ENCODE data around the gene WWP2.
A peak's percentile ranks its signal among the peaks of the same experiment; 100 is the strongest.
"Not testable (repeated sequence)": the region's sequence is repeated elsewhere in the genome, so short reads cannot be mapped to it uniquely, and the experiment has no call there.

Gene WWP2

GRCh38 chr16:69796285-69797118 is 34.4 kb downstream of the WWP2 start:
- peak in 1 of 3 experiments; percentile 3 for DNase-seq (ENCODE audit: low read depth in 3 of 3)

DNA sequence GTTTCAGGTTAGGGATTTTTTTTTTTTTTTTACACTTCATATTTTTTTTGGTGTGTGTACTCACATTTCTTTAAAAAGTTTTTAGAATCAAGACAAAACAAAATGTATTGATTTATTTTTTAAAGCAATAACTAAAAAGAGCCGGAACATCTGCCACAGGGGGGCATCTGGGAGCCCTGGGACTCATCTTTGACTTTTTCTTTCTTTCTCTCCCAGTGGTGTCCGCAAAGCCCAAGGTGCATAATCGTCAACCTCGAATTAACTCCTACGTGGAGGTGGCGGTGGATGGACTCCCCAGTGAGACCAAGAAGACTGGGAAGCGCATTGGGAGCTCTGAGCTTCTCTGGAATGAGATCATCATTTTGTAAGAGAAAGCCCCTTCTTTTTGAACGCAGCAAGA is 36.3 kb downstream of the WWP2 start:
- DNase-seq (ENCODE audit: low read depth in 3 of 3) = no peak

- DNase-seq (ENCODE audit: low read depth in 3 of 3) = no peak
Observed at GRCh38 chr16:69799611-69800031, 37.5 kb downstream of the WWP2 start.

GRCh38 chr16:69804297-69804696 is 42.2 kb downstream of the WWP2 start:
- DNase-seq (ENCODE audit: low read depth in 3 of 3) = no peak

GRCh38 chr16:69806776-69807175 is 44.6 kb downstream of the WWP2 start:
- DNase-seq (ENCODE audit: low read depth in 3 of 3) = not testable (repeated sequence)

GRCh38 chr16:69812688-69813014 is 50.5 kb downstream of the WWP2 start:
- DNase-seq (ENCODE audit: low read depth in 3 of 3) = no peak

DNA sequence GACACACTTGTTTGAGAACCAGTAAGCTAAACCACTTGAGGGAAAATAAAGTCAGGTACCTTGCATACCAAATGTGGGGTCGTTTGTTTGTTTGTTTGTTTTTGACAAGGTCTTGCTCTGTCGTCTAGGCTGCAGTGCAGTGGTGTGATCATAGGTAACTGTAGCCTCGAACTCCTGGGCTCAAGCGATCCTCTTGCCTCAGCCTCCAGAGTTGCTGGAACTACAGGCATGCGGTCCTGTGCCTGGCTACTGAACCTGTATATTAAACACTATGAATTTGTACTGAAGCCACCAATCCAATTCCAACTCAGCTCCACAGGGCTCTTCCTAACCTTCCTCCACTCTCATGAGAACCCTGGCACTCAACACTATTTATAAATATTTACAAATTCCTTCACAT is 51.9 kb downstream of the WWP2 start:
- no peak for DNase-seq (ENCODE audit: low read depth in 3 of 3)

- DNase-seq (ENCODE audit: low read depth in 3 of 3) = no peak
Observed at GRCh38 chr16:69814561-69814960, 52.4 kb downstream of the WWP2 start.

- DNase-seq (ENCODE audit: low read depth in 3 of 3) = not testable (repeated sequence)
Observed at GRCh38 chr16:69815216-69815883, 53.2 kb downstream of the WWP2 start.

DNA sequence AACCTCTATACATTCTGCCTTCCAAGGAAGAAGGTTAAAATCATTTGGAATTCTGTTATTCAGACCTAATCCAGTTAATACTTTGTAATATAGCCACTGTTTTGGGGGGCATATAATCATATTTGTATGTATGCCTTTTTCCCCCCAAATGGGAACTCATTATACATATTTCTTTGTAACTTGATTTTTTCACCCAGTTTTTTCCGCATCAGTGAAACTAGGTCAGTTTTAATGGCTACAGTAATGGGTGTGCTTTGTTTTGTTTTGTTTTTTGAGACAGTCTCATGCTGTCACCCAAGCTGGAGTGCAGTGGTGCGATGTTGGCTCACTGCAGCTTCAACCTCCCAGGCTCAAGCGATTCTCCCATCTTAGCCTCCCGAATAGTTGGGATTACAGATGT is 54.9 kb downstream of the WWP2 start:
- DNase-seq (ENCODE audit: low read depth in 3 of 3) = no peak

GRCh38 chr16:69818891-69819545 is 56.9 kb downstream of the WWP2 start:
- DNase-seq (ENCODE audit: low read depth in 3 of 3) = no peak

- DNase-seq (ENCODE audit: low read depth in 3 of 3) = no peak
Observed at GRCh38 chr16:69820926-69821541, 58.9 kb downstream of the WWP2 start.

- no peak for DNase-seq (ENCODE audit: low read depth in 3 of 3)
Observed at GRCh38 chr16:69821844-69822173, 59.7 kb downstream of the WWP2 start.

DNA sequence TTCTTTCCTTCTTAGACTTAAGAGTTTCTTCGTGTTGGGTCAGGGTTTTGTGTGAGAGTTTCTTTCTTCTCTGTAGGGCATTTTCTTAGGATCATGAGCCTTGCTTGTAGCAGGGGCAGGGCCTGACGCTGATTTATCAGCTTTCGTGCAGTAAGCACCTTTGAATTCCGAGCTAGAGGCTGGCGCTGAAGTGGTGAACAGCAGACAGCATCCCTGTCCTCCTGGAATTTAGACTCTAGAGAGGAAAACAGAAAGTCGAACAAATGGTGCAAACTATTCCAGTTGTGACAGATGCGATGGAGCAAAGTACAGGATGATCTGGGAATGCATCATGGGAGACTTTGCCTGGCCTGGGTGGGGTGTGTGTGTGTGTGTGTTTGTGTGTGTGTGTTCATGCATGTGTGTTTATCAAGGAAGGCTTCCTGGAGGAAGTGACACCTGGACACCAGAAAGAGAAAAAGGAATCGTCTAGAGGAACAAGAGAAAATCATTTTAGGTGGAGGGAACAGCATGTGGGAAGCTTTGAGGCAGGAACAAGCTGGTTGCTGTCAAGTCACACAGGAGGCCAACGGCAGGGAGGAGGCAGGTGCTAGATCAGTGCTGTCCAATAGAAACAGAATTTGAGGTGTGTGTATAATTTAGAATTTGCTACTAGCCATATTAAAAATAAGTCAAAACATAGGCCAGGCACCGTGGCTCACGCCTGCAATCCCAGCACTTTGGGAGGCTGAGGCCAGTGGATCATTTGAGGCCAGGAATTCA is 60.2 kb downstream of the WWP2 start:
- DNase-seq (ENCODE audit: low read depth in 3 of 3) = no peak

DNA sequence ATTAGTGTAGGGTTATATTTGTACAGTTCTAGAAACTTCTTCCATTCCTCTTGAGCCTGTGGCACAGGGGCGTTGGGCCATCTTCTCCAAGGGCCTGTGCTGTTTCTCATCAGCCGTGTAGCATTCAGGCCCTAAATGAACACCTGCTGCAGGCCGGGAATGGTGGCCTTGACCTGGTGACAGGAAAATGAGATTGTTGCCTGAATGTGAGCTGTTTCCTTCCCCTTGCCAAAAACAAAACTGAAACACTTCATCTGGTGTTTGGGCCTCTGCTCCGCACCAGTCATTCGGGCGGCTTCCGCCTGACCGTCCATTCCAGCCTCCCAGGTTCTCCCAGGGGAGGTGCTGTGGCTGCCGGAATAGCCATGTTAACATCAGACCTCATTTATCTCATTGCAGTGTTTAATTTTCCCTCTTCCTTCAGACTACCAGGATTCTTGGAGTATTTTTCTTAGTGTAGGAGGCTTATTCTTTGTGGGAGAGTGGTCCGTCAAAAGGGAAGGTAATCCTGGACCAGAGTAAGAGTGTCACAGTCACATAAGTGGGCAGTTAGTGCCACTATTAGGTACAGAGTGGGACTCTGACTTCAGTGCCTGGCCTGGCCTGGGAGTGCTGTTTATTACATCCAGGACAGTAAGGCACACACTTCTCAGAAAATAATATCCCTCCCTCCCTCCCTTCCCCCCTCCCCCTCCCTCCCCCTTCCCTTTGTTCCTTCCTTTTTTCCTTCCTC is 61.9 kb downstream of the WWP2 start:
- DNase-seq (ENCODE audit: low read depth in 3 of 3) = no peak

GRCh38 chr16:69824564-69825142 is 62.5 kb downstream of the WWP2 start:
- not testable (repeated sequence) for DNase-seq (ENCODE audit: low read depth in 3 of 3)

GRCh38 chr16:69827524-69827923 is 65.4 kb downstream of the WWP2 start:
- no peak for DNase-seq (ENCODE audit: low read depth in 3 of 3)

DNA sequence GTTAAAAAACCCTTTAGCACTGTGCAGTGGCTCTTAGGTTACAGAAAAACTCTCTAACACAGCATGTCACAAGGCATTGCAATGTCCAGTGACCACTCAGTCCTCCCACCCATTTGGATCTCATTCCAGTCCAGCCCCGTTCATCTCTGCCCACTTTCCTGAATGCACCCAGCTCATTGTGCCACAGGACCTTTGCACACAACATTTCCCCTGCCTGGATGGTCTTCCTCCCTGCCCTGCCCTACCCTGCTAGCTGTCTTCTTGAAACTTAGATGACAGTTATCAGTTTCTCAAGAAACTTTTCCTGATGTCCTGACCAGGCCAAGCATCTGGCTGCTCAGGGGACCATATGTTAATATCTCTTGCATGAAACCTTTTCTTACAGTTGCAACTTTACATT is 67.2 kb downstream of the WWP2 start:
- DNase-seq (ENCODE audit: low read depth in 3 of 3) = no peak

DNA sequence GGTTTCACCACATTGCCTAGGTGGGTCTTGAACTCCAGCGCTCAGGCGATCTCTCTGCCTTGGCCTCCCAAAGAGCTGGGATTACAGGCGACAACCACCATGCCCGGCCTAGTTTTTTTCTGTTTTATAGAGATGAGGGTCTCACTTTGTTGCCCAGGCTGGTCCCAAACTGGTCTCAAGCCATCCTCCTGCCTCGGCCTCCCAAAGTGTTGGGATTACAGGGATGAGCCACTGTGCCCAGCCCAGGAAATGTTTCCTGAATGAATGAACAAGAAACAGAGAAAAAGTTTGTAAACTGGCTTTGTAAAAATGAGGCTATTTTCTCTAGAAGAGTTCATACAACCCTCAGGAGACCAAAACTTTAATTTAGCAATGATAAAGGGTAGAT is 68.0 kb downstream of the WWP2 start:
- DNase-seq (ENCODE audit: low read depth in 3 of 3) = no peak

DNA sequence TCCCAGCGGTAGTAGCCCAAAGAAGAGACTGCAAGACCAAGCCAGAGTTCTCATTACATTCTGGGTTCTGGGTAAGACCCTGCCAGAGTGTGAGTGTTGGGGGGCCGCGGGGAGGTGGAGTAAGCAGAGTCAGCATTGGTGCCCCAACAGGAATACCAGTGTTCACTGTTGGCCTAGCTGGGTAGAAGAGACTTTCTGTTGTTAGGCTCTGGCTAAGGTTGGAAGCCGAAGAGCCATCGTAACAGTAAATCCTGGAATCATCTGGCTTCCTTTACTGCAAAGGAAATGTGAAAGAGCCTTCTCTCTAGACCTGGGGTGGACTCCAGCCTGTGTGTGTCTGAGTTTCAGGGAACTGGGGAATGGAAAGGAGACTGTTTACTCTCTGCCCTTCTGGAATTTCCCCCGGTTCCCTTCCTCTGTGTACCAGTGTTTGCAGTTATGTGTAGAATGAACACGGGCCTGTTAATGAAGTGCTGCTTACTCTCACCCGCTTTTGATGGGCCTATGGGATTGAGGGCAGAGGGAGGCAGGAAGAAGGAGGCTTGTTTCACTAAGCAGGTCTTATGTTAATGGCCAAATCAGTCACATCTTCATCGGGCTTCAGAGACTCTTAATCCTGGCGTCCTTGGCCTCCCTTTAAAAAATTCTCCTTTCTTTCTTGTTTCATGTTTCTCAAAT is 68.5 kb downstream of the WWP2 start:
- no peak for DNase-seq (ENCODE audit: low read depth in 3 of 3)

All from stimulated activated CD4-positive, alpha-beta T cell treated with anti-CD3 and anti-CD28 coated beads, TNF-alpha, amount 100 ng/mL, for 4 hours (primary cell).